HepG2 (cell line): ENCODE measurements around the gene KRTAP9-3.

Experiments used
- CTCF ChIP-seq: sonication (generic); formaldehyde crosslinking; IDR thresholded peaks from 2 replicates; pipeline ENCODE4 v1.5.0; 2020; ENCODE audit warnings: mild to moderate bottlenecking, missing genetic modification reagents, moderate library complexity
- EZH2 ChIP-seq: conservative IDR thresholded peaks from 2 replicates; pipeline ENCODE4 v1.6.1; 2012; ENCODE audit warnings: mild to moderate bottlenecking, low read depth, low read length, moderate library complexity
- GPN1 ChIP-seq: sonication (generic); formaldehyde crosslinking; IDR thresholded peaks from 2 replicates; pipeline ENCODE4 v1.5.1; 2020; ENCODE audit warnings: missing genetic modification reagents, borderline replicate concordance
- HDAC2 ChIP-seq: sonication (generic); formaldehyde crosslinking; IDR thresholded peaks from 2 replicates; pipeline ENCODE4 v1.4.0; 2020; ENCODE audit warnings: missing genetic modification reagents
- JUN ChIP-seq: sonication (generic); formaldehyde crosslinking; IDR thresholded peaks from 2 replicates; pipeline ENCODE4 v1.4.0; 2020; ENCODE audit warnings: mild to moderate bottlenecking, missing genetic modification reagents
- JUND ChIP-seq: sonication (generic); formaldehyde crosslinking; IDR thresholded peaks from 2 replicates; pipeline ENCODE4 v1.8.0; 2022; ENCODE audit warnings: mild to moderate bottlenecking, missing genetic modification reagents
- KLF15 ChIP-seq: sonication (generic); formaldehyde crosslinking; IDR thresholded peaks from 2 replicates; pipeline ENCODE4 v1.8.1; 2023; ENCODE audit warnings: borderline replicate concordance, mild to moderate bottlenecking, inconsistent platforms, missing genetic modification reagents, mixed read lengths
- MAFK ChIP-seq, 2 experiments: IDR thresholded peaks in 1 of 2; conservative IDR thresholded peaks in 1 of 2; 2 replicates each; pipeline ENCODE4 v1.6.1; 2011; ENCODE audit warnings: improper control_type of control experiment in 2 of 2, low read length in 2 of 2
- PHF21A ChIP-seq: sonication (generic); formaldehyde crosslinking; IDR thresholded peaks from 2 replicates; pipeline ENCODE4 v1.5.0; 2020; ENCODE audit warnings: mild to moderate bottlenecking, missing genetic modification reagents
- RBM39 ChIP-seq: fragments of 200-400 bp; formaldehyde crosslinking; IDR thresholded peaks from one replicate; pipeline ENCODE4 v1.6.1; 2018; ENCODE audit warnings: antibody characterized with exemption, mild to moderate bottlenecking, low read depth, low read length; ENCODE audit not compliant: poor library complexity, severe bottlenecking
- SMC3 ChIP-seq: IDR thresholded peaks from 2 replicates; pipeline ENCODE4 v1.6.1; 2011; ENCODE audit warnings: low read length, improper control_type of control experiment
- SRF ChIP-seq: IDR thresholded peaks from 2 replicates; pipeline ENCODE4 v1.6.1; 2011; ENCODE audit warnings: mild to moderate bottlenecking, low read depth, low read length, moderate library complexity
- ZNF572 ChIP-seq: sonication (generic); formaldehyde crosslinking; IDR thresholded peaks from 2 replicates; pipeline ENCODE4 v1.5.1; 2020; ENCODE audit warnings: mild to moderate bottlenecking, missing genetic modification reagents
- TF ChIP-seq, protein P1 (sequence below): sonication (generic); formaldehyde crosslinking; IDR thresholded peaks from 2 replicates; pipeline ENCODE4 v1.5.0; 2020; ENCODE audit warnings: mild to moderate bottlenecking, missing genetic modification reagents

DNA sequence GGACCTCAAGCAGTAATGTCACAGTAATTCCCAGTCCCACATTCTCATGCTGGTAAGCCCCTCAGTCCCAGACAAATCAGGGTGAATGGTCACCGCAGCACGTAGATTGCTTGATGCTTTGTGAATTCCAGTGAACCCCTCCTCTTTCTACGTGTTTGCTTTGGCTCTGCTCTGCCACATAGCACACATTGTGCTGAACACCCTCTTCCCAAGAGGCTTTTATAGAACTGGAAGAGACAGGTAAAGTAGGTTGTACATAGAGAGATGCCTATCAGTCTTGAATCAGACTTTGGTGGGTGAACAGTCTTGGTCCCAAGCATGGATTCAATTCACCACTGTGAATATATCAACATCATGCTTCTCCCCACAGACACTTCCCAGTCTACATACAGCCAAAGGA is 32.4 kb downstream of the KRTAP9-3 start:
- TF ChIP-seq KLF15 (CRISPR knock-in tag): no peak
- TF ChIP-seq CTCF (CRISPR knock-in tag): no peak
- TF ChIP-seq EZH2: no peak
- no peak for TF ChIP-seq ZNF572 (CRISPR knock-in tag)
- TF ChIP-seq PHF21A: no peak
- no peak for TF ChIP-seq HDAC2
- TF ChIP-seq RBM39: no peak
- TF ChIP-seq GPN1 (CRISPR knock-in tag): no peak
- TF ChIP-seq MAFK (conservative IDR thresholded peaks at IDR 0.05 in 1 of 2, IDR thresholded peaks at IDR 0.05 in 1 of 2; ENCODE audit: low read length in 2 of 2): no peak
- TF ChIP-seq SRF: no peak
- no peak for TF ChIP-seq JUN (CRISPR knock-in tag)
- TF ChIP-seq, protein P1, sequence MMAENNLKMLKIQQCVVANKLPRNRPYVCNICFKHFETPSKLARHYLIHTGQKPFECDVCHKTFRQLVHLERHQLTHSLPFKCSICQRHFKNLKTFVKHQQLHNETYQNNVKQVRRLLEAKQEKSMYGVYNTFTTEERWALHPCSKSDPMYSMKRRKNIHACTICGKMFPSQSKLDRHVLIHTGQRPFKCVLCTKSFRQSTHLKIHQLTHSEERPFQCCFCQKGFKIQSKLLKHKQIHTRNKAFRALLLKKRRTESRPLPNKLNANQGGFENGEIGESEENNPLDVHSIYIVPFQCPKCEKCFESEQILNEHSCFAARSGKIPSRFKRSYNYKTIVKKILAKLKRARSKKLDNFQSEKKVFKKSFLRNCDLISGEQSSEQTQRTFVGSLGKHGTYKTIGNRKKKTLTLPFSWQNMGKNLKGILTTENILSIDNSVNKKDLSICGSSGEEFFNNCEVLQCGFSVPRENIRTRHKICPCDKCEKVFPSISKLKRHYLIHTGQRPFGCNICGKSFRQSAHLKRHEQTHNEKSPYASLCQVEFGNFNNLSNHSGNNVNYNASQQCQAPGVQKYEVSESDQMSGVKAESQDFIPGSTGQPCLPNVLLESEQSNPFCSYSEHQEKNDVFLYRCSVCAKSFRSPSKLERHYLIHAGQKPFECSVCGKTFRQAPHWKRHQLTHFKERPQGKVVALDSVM (CRISPR knock-in tag): no peak
- no peak for TF ChIP-seq JUND (CRISPR knock-in tag)
- TF ChIP-seq SMC3: no peak
